WTC11 (cell line): ENCODE results near the gene NTSR1. TPM values are rescaled to one million over a fixed set of nuclear protein-coding genes. Genes with fewer than 3 reads are reported as not detected.

ENCODE experiments used
- ATAC-seq: fragments of 200-7000 bp; cut with Tn5 transposase; 2 replicates; pipeline ENCODE4 v1.10.0; 2021; ENCODE audit warnings: mild to moderate bottlenecking, moderate library complexity
- CTCF ChIA-PET: fragments of 300-600 bp; sonication (Branson Sonifier 250); formaldehyde crosslinking; loops from one replicate; lab custom pipeline; 2021; ENCODE audit warnings: antibody characterized with exemption; lab: Charles Lee
- POLR2A ChIA-PET: fragments of 350-600 bp; sonication (Branson Sonifier 250); formaldehyde crosslinking; loops from one replicate; lab custom pipeline; 2021; ENCODE audit warnings: antibody characterized with exemption; lab: Charles Lee
- DNase-seq: peaks from one replicate; pipeline ENCODE4 v3.0.0; 2021; ENCODE audit warnings: low spot score
- H3K27ac Mint-ChIP-seq: 2 replicates; pipeline ENCODE4 v1.8.0; 2021; ENCODE audit warnings: mixed read lengths
- H3K27me3 Mint-ChIP-seq: 2 replicates; pipeline ENCODE4 v1.8.0; 2021; ENCODE audit warnings: low read depth, mild to moderate bottlenecking, moderate library complexity, mixed read lengths
- H3K36me3 Mint-ChIP-seq: 2 replicates; pipeline ENCODE4 v1.8.0; 2021; ENCODE audit warnings: mixed read lengths
- H3K4me1 Mint-ChIP-seq: 2 replicates; pipeline ENCODE4 v1.8.0; 2022; ENCODE audit warnings: mixed read lengths
- H3K4me3 Mint-ChIP-seq: 2 replicates; pipeline ENCODE4 v1.8.0; 2021; ENCODE audit warnings: mild to moderate bottlenecking, moderate library complexity, mixed read lengths
- H3K9me3 Mint-ChIP-seq: 2 replicates; pipeline ENCODE4 v1.8.0; 2021; ENCODE audit warnings: mixed read lengths
- ELF4 ChIP-seq: sonication (generic); formaldehyde crosslinking; IDR thresholded peaks from 2 replicates; pipeline ENCODE4 v1.8.1; 2022; ENCODE audit warnings: low read depth, mild to moderate bottlenecking, moderate library complexity, missing genetic modification reagents
- ESRRA ChIP-seq: sonication (generic); formaldehyde crosslinking; IDR thresholded peaks from 2 replicates; pipeline ENCODE4 v1.8.1; 2022; ENCODE audit warnings: mild to moderate bottlenecking, missing genetic modification reagents, borderline replicate concordance
- HMGA2 ChIP-seq: fragments of 250-450 bp; sonication (Bioruptor Pico); IDR thresholded peaks from 2 replicates; pipeline ENCODE4 v1.4.0; 2021; ENCODE audit warnings: mild to moderate bottlenecking, moderate library complexity
- MAX ChIP-seq: sonication (generic); formaldehyde crosslinking; IDR thresholded peaks from 2 replicates; pipeline ENCODE4 v1.8.0; 2022; ENCODE audit warnings: mild to moderate bottlenecking, missing genetic modification reagents
- NR1H2 ChIP-seq: sonication (generic); formaldehyde crosslinking; IDR thresholded peaks from 2 replicates; pipeline ENCODE4 v1.9.0; 2021; ENCODE audit warnings: mild to moderate bottlenecking, moderate library complexity, missing genetic modification reagents
- SMAD3 ChIP-seq: sonication (generic); formaldehyde crosslinking; IDR thresholded peaks from 2 replicates; pipeline ENCODE4 v1.8.0; 2022; ENCODE audit warnings: missing genetic modification reagents, mild to moderate bottlenecking, borderline replicate concordance
- SP1 ChIP-seq: sonication (generic); formaldehyde crosslinking; conservative IDR thresholded peaks from 2 replicates; pipeline ENCODE4 v1.8.1; 2022; ENCODE audit warnings: missing genetic modification reagents
- TEAD4 ChIP-seq: sonication (generic); formaldehyde crosslinking; IDR thresholded peaks from 2 replicates; pipeline ENCODE4 v1.8.0; 2022; ENCODE audit warnings: mild to moderate bottlenecking, missing genetic modification reagents
- ZNF232 ChIP-seq: sonication (generic); formaldehyde crosslinking; IDR thresholded peaks from 2 replicates; pipeline ENCODE4 v1.8.0; 2022; ENCODE audit warnings: mild to moderate bottlenecking, missing genetic modification reagents
- ZNF396 ChIP-seq: fragments of 250-450 bp; sonication (Bioruptor Pico); IDR thresholded peaks from 2 replicates; pipeline ENCODE4 v1.8.0; 2021; ENCODE audit warnings: mild to moderate bottlenecking, moderate library complexity, borderline replicate concordance
- total RNA-seq: library from RNA; stranded (reverse); gene quantifications from 3 replicates; pipeline ENCODE4 v1.2.3, GENCODE V29; 2021
- TF ChIP-seq, protein P1 (sequence below): sonication (generic); formaldehyde crosslinking; IDR thresholded peaks from 2 replicates; pipeline ENCODE4 v1.8.0; 2022; ENCODE audit warnings: mild to moderate bottlenecking, missing genetic modification reagents
- TF ChIP-seq, protein P2 (sequence below): sonication (generic); formaldehyde crosslinking; IDR thresholded peaks from 2 replicates; pipeline ENCODE4 v1.8.0; 2023; ENCODE audit warnings: missing genetic modification reagents, mild to moderate bottlenecking, borderline replicate concordance
- TF ChIP-seq, protein P3 (sequence below): fragments of 250-450 bp; sonication (Bioruptor Pico); IDR thresholded peaks from 2 replicates; pipeline ENCODE4 v1.9.0; 2021; ENCODE audit warnings: mild to moderate bottlenecking, borderline replicate concordance

NTSR1 gene
- total RNA-seq, 1 experiment from 2014 or later, result 0.63 TPM

GRCh38 chr20:62799036-62799435 is 90.4 kb downstream of the NTSR1 start:
- ATAC-seq (no peak), DNase-seq (no peak)
- Mint-ChIP-seq H3K36me3 (peaks cover 30% of the 10 kb centered on the region), H3K4me3 (no peak overlapping the region), H3K4me1 (peaks cover 2% of the 10 kb centered on the region), H3K27ac (no peak overlapping the region), H3K27me3 (peaks cover 15% of the 10 kb centered on the region), H3K9me3 (no peaks in the 10 kb centered on the region)
- CTCF ChIA-PET, result no interaction called here
- POLR2A ChIA-PET, result no interaction called here
- TF ChIP-seq, protein P1, sequence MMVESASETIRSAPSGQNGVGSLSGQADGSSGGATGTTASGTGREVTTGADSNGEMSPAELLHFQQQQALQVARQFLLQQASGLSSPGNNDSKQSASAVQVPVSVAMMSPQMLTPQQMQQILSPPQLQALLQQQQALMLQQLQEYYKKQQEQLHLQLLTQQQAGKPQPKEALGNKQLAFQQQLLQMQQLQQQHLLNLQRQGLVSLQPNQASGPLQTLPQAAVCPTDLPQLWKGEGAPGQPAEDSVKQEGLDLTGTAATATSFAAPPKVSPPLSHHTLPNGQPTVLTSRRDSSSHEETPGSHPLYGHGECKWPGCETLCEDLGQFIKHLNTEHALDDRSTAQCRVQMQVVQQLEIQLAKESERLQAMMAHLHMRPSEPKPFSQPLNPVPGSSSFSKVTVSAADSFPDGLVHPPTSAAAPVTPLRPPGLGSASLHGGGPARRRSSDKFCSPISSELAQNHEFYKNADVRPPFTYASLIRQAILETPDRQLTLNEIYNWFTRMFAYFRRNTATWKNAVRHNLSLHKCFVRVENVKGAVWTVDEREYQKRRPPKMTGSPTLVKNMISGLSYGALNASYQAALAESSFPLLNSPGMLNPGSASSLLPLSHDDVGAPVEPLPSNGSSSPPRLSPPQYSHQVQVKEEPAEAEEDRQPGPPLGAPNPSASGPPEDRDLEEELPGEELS (CRISPR knock-in tag), result no peak
- TF ChIP-seq ESRRA (CRISPR knock-in tag) (no peak), SMAD3 (CRISPR knock-in tag) (no peak), MAX (CRISPR knock-in tag) (no peak), HMGA2 (no peak)
- TF ChIP-seq, protein P2, sequence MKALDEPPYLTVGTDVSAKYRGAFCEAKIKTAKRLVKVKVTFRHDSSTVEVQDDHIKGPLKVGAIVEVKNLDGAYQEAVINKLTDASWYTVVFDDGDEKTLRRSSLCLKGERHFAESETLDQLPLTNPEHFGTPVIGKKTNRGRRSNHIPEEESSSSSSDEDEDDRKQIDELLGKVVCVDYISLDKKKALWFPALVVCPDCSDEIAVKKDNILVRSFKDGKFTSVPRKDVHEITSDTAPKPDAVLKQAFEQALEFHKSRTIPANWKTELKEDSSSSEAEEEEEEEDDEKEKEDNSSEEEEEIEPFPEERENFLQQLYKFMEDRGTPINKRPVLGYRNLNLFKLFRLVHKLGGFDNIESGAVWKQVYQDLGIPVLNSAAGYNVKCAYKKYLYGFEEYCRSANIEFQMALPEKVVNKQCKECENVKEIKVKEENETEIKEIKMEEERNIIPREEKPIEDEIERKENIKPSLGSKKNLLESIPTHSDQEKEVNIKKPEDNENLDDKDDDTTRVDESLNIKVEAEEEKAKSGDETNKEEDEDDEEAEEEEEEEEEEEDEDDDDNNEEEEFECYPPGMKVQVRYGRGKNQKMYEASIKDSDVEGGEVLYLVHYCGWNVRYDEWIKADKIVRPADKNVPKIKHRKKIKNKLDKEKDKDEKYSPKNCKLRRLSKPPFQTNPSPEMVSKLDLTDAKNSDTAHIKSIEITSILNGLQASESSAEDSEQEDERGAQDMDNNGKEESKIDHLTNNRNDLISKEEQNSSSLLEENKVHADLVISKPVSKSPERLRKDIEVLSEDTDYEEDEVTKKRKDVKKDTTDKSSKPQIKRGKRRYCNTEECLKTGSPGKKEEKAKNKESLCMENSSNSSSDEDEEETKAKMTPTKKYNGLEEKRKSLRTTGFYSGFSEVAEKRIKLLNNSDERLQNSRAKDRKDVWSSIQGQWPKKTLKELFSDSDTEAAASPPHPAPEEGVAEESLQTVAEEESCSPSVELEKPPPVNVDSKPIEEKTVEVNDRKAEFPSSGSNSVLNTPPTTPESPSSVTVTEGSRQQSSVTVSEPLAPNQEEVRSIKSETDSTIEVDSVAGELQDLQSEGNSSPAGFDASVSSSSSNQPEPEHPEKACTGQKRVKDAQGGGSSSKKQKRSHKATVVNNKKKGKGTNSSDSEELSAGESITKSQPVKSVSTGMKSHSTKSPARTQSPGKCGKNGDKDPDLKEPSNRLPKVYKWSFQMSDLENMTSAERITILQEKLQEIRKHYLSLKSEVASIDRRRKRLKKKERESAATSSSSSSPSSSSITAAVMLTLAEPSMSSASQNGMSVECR (CRISPR knock-in tag), result no peak

- Mint-ChIP-seq H3K4me1 (peaks cover 5% of the 10 kb centered on the region), H3K27me3 (peaks cover 18% of the 10 kb centered on the region), H3K36me3 (peaks cover 30% of the 10 kb centered on the region), H3K9me3 (no peaks in the 10 kb centered on the region), H3K4me3 (no peak overlapping the region), H3K27ac (no peak overlapping the region)
- TF ChIP-seq ZNF232, result no peak
- TF ChIP-seq ELF4, result no peak
- no peak for TF ChIP-seq ZNF396 (CRISPR knock-in tag)
- no peak for TF ChIP-seq HMGA2
- no peak for TF ChIP-seq NR1H2 (CRISPR knock-in tag)
- TF ChIP-seq TEAD4 (CRISPR knock-in tag), result no peak
- TF ChIP-seq, protein P3, sequence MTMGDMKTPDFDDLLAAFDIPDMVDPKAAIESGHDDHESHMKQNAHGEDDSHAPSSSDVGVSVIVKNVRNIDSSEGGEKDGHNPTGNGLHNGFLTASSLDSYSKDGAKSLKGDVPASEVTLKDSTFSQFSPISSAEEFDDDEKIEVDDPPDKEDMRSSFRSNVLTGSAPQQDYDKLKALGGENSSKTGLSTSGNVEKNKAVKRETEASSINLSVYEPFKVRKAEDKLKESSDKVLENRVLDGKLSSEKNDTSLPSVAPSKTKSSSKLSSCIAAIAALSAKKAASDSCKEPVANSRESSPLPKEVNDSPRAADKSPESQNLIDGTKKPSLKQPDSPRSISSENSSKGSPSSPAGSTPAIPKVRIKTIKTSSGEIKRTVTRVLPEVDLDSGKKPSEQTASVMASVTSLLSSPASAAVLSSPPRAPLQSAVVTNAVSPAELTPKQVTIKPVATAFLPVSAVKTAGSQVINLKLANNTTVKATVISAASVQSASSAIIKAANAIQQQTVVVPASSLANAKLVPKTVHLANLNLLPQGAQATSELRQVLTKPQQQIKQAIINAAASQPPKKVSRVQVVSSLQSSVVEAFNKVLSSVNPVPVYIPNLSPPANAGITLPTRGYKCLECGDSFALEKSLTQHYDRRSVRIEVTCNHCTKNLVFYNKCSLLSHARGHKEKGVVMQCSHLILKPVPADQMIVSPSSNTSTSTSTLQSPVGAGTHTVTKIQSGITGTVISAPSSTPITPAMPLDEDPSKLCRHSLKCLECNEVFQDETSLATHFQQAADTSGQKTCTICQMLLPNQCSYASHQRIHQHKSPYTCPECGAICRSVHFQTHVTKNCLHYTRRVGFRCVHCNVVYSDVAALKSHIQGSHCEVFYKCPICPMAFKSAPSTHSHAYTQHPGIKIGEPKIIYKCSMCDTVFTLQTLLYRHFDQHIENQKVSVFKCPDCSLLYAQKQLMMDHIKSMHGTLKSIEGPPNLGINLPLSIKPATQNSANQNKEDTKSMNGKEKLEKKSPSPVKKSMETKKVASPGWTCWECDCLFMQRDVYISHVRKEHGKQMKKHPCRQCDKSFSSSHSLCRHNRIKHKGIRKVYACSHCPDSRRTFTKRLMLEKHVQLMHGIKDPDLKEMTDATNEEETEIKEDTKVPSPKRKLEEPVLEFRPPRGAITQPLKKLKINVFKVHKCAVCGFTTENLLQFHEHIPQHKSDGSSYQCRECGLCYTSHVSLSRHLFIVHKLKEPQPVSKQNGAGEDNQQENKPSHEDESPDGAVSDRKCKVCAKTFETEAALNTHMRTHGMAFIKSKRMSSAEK (CRISPR knock-in tag), result no peak
- no peak for TF ChIP-seq SP1
- DNase-seq, result no peak
- no peak for ATAC-seq
- POLR2A ChIA-PET, result no interaction called here
- CTCF ChIA-PET, result no interaction called here
These were observed 90.8 kb downstream of the NTSR1 start for GRCh38 chr20:62799459-62799858.
